Natural killer cell (primary cell): Measurements from ENCODE around the gene KRT15. TPM values are rescaled to one million over a fixed set of nuclear protein-coding genes. Genes with fewer than 3 reads are reported as not detected.

Source experiments
- ATAC-seq, 3 donors: fragments of 150-1000 bp in 2 of 3; fragments of 200-7000 bp in 1 of 3; cut with Tn5 transposase; 1 replicate in 1 of 3; 2 replicates in 2 of 3; pipeline ENCODE4 v1.10.0; 2021; ENCODE audit warnings: mild to moderate bottlenecking in 2 of 3, moderate library complexity in 2 of 3
- DNase-seq, 2 donors: peaks; one replicate each; pipeline versions ENCODE4 v3.0.0 to v3.0.0-alpha.2; 2013 to 2021; ENCODE audit warnings: mixed read lengths in 1 of 2
- H3K27ac ChIP-seq: one replicate; pipeline ENCODE4 v1.5.1; 2013; ENCODE audit warnings: mild to moderate bottlenecking, low read length
- H3K27me3 ChIP-seq: one replicate; pipeline ENCODE4 v1.6.1; 2013; ENCODE audit warnings: low read length; ENCODE audit not compliant: control insufficient read depth, insufficient read depth
- H3K36me3 ChIP-seq: one replicate; pipeline ENCODE4 v1.6.1; 2013; ENCODE audit warnings: low read length; ENCODE audit not compliant: control insufficient read depth, insufficient read depth
- H3K4me1 ChIP-seq: one replicate; pipeline ENCODE4 v1.6.1; 2013; ENCODE audit warnings: low read length; ENCODE audit not compliant: control insufficient read depth, insufficient read depth
- H3K4me3 ChIP-seq: one replicate; pipeline ENCODE4 v1.5.1; 2013; ENCODE audit warnings: low read length
- H3K9me3 ChIP-seq: one replicate; pipeline ENCODE4 v1.6.1; 2013; ENCODE audit warnings: low read length; ENCODE audit not compliant: control insufficient read depth, insufficient read depth
- H3K27ac Mint-ChIP-seq, 2 donors: one replicate each; pipeline ENCODE4 v1.8.0; 2022; ENCODE audit warnings: mild to moderate bottlenecking in 2 of 2, mixed read lengths in 2 of 2, moderate library complexity in 1 of 2
- H3K27me3 Mint-ChIP-seq, 2 donors: one replicate each; pipeline ENCODE4 v1.8.0; 2022; ENCODE audit warnings: low read depth in 2 of 2, mixed read lengths in 2 of 2
- H3K36me3 Mint-ChIP-seq: one replicate; pipeline ENCODE4 v1.8.0; 2022; ENCODE audit warnings: mixed read lengths
- H3K4me1 Mint-ChIP-seq, 2 donors: one replicate each; pipeline ENCODE4 v1.8.0; 2022; ENCODE audit warnings: mixed read lengths in 2 of 2
- H3K4me3 Mint-ChIP-seq: one replicate; pipeline ENCODE4 v1.8.0; 2022; ENCODE audit warnings: mild to moderate bottlenecking, moderate library complexity, mixed read lengths
- H3K9me3 Mint-ChIP-seq, 2 donors: one replicate each; pipeline ENCODE4 v1.8.0; 2022; ENCODE audit warnings: mixed read lengths in 2 of 2
- CTCF ChIP-seq: fragments of 200-600 bp; IDR thresholded peaks from one replicate; pipeline ENCODE4 v1.8.0; 2022; ENCODE audit warnings: antibody characterized with exemption
- WGBS: methylation state at CpG from one replicate; pipeline ENCODE4 v1.1.7; 2013; ENCODE audit warnings: missing lambda C conversion rate; ENCODE audit not compliant: insufficient coverage; 5-methylcytosine and 5-hydroxymethylcytosine counted together
- intact Hi-C: fragments of 100-400 bp; cut with micrococcal nuclease; formaldehyde crosslinking; loops from one replicate; pipeline ENCODE4 v1.14.2; 2022
- total RNA-seq, 4 donors: library from RNA; stranded (reverse); fragments of 120-200 nt in 1 of 4; gene quantifications; one replicate each; pipeline versions ENCODE4 v1.2.3 to v1.2.4, GENCODE V29; 2013 to 2022

KRT15 gene
- total RNA-seq, 3 donors from 2014 or later (not counting 1 experiment from before 2014, with no cell fraction given): not detected

DNA sequence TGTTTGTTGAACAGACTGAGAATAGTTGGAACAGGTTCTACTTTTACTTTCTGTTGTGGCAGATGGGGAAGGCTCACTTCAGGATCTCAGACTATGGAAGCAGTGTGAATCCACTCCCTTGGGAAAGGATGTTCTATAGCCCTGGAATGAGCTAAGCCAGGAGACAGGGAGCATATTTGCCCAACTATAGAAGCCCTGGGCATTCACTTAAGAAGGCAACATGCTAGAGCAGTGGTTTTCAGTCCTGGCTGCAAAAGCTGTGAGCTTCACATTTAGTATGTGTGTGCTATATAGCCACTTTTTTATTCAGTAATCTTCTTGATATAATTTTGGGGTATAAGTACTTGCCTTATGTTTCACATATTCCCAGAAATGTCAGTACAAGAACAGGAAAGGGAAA is 50.3 kb downstream of the KRT15 start:
- Histone ChIP-seq H3K27ac (no peak overlapping the region), H3K9me3 (no peaks in the 10 kb centered on the region), H3K4me1 (no peaks in the 10 kb centered on the region), H3K27me3 (no peaks in the 10 kb centered on the region), H3K4me3 (no peak overlapping the region), H3K36me3 (no peaks in the 10 kb centered on the region)
- H3K36me3 Mint-ChIP-seq: no peaks in the 10 kb centered on the region
- H3K4me3 Mint-ChIP-seq: no peak overlapping the region
- no peak for TF ChIP-seq CTCF
- H3K9me3 Mint-ChIP-seq: no peaks in the 10 kb centered on the region
- H3K27me3 Mint-ChIP-seq: peaks cover 15 to 29% of the 10 kb centered on the region in 2 donors
- no peak for ATAC-seq
- DNase-seq: no peak
- no peak overlapping the region for H3K27ac Mint-ChIP-seq
- intact Hi-C loops: no loop called here
- H3K4me1 Mint-ChIP-seq: no peaks in the 10 kb centered on the region

GRCh38 chr17:41467561-41467960 is 51.1 kb downstream of the KRT15 start:
- no peak overlapping the region for H3K4me3 ChIP-seq
- Mint-ChIP-seq H3K4me3 (no peak overlapping the region), H3K36me3 (no peaks in the 10 kb centered on the region), H3K27ac (no peak overlapping the region), H3K9me3 (no peaks in the 10 kb centered on the region), H3K4me1 (no peaks in the 10 kb centered on the region), H3K27me3 (peaks cover 15 to 29% of the 10 kb centered on the region in 2 donors)
- no peaks in the 10 kb centered on the region for H3K27me3 ChIP-seq
- ATAC-seq (no peak), DNase-seq (no peak)
- 83% methylated on average over 4 of the region's 4 CpGs for WGBS
- no peaks in the 10 kb centered on the region for H3K4me1 ChIP-seq
- intact Hi-C loops: no loop called here
- H3K9me3 ChIP-seq: no peaks in the 10 kb centered on the region
- H3K36me3 ChIP-seq: no peaks in the 10 kb centered on the region
- no peak overlapping the region for H3K27ac ChIP-seq
- no peak for TF ChIP-seq CTCF

DNA sequence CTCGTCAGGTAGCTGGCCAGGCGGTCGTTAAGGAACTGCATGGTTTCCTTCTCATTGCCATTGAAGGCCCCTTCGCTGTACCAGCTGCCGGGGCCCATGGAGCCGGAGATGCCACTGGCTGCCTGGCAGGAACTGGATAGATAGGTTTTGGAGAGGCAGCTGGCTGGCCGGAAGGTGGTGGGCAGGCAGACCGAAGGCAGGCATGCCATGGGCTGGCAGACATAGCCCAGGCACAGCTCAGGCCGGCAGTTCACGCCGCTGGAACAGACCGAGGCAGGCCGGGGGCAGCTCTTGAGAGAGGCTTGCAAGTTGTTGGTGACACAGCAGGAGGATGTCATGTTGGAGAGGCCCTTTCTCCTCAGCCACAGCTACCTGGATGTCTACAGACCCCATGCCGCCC is 51.7 kb downstream of the KRT15 start, which contains the start of gene KRT32:
Gene KRT32 (minus strand): TSS at position 399 of the 400 bp plus-strand sequence. CDS start 61 bp downstream, at position 338.
- no peak for TF ChIP-seq CTCF
- Mint-ChIP-seq H3K27me3 (peaks cover 15 to 28% of the 10 kb centered on the region in 2 donors), H3K27ac (no peak within 1 kb of the TSS), H3K4me1 (no peaks in the 10 kb centered on the region), H3K36me3 (no peaks in the 10 kb centered on the region), H3K4me3 (no peak within 1 kb of the TSS), H3K9me3 (no peaks in the 10 kb centered on the region)
- DNase-seq (no peak), ATAC-seq (no peak)
- no peak within 1 kb of the TSS for H3K4me3 ChIP-seq
- H3K27ac ChIP-seq: no peak within 1 kb of the TSS
- H3K9me3 ChIP-seq: no peaks in the 10 kb centered on the region
- H3K4me1 ChIP-seq: no peaks in the 10 kb centered on the region
- 91% methylated on average over 13 of the region's 14 CpGs for WGBS
- H3K36me3 ChIP-seq: no peaks in the 10 kb centered on the region
- no peaks in the 10 kb centered on the region for H3K27me3 ChIP-seq
- intact Hi-C loops: no loop called here

- TF ChIP-seq CTCF: no peak
These were observed 54.0 kb downstream of the KRT15 start for GRCh38 chr17:41464682-41465081.

More at GRCh38 chr17:41464682-41465081, 54.0 kb downstream of the KRT15 start:
- H3K27me3 ChIP-seq: no peaks in the 10 kb centered on the region
- no peaks in the 10 kb centered on the region for H3K9me3 ChIP-seq
- Mint-ChIP-seq H3K4me1 (no peaks in the 10 kb centered on the region), H3K27me3 (peaks cover 18 to 19% of the 10 kb centered on the region in 2 donors), H3K36me3 (no peaks in the 10 kb centered on the region), H3K4me3 (no peak overlapping the region), H3K9me3 (no peaks in the 10 kb centered on the region), H3K27ac (no peak overlapping the region)
- no peaks in the 10 kb centered on the region for H3K4me1 ChIP-seq
- no peaks in the 10 kb centered on the region for H3K36me3 ChIP-seq
- intact Hi-C loops: no loop called here
- ATAC-seq: no peak
- WGBS: 78% methylated on average over 6 of the region's 6 CpGs
- no peak for DNase-seq
- no peak overlapping the region for H3K27ac ChIP-seq
- no peak overlapping the region for H3K4me3 ChIP-seq
